ENCODE results near the gene HMGCS1. TPM values are rescaled to one million over a fixed set of nuclear protein-coding genes. Genes with fewer than 3 reads are reported as not detected.

Gene HMGCS1
- total RNA-seq, 4 donors from 2014 or later: 3.8 to 113 (median 25.4) TPM

GRCh38 chr5:43279548-43280274 lies 33.5 kb downstream of the HMGCS1 start:
- Histone ChIP-seq H3K4me3 (no peak overlapping the region), H3K27ac (no peak overlapping the region), H3K36me3 (no peaks in the 10 kb centered on the region), H3K27me3 (no peaks in the 10 kb centered on the region), H3K9me3 (no peaks in the 10 kb centered on the region), H3K4me1 (no peaks in the 10 kb centered on the region)
- TF ChIP-seq POLR2A (IDR thresholded peaks at IDR 0.05) (no peak), CTCF (IDR thresholded peaks at IDR 0.05) (no peak)
- intact Hi-C loops (cut with DNase I; ENCODE audit: low total_unique reads): no loop called here
- DNase-seq: no peak

GRCh38 chr5:43275391-43275790 lies 37.8 kb downstream of the HMGCS1 start:
- TF ChIP-seq POLR2A (IDR thresholded peaks at IDR 0.05): no peak
- TF ChIP-seq CTCF (IDR thresholded peaks at IDR 0.05): no peak
- no peaks in the 10 kb centered on the region for H3K9me3 ChIP-seq
- no peaks in the 10 kb centered on the region for H3K36me3 ChIP-seq
- no peaks in the 10 kb centered on the region for H3K27me3 ChIP-seq
- intact Hi-C loops (cut with DNase I; ENCODE audit: low total_unique reads): no loop called here
- H3K4me3 ChIP-seq: no peak overlapping the region
- DNase-seq: no peak
- no peak overlapping the region for H3K27ac ChIP-seq
- no peaks in the 10 kb centered on the region for H3K4me1 ChIP-seq

GRCh38 chr5:43274435-43275114 lies 38.6 kb downstream of the HMGCS1 start:
- H3K4me1 ChIP-seq: no peaks in the 10 kb centered on the region
- no peak for DNase-seq
- H3K9me3 ChIP-seq: no peaks in the 10 kb centered on the region
- no peak for TF ChIP-seq POLR2A (IDR thresholded peaks at IDR 0.05)
- no peak for TF ChIP-seq CTCF (IDR thresholded peaks at IDR 0.05)
- H3K27me3 ChIP-seq: no peaks in the 10 kb centered on the region
- H3K4me3 ChIP-seq: no peak overlapping the region
- H3K27ac ChIP-seq: no peak overlapping the region
- intact Hi-C loops (cut with DNase I; ENCODE audit: low total_unique reads): no loop called here
- H3K36me3 ChIP-seq: no peaks in the 10 kb centered on the region

GRCh38 chr5:43273552-43273951 lies 39.7 kb downstream of the HMGCS1 start:
- no peak overlapping the region for H3K27ac ChIP-seq
- intact Hi-C loops (cut with DNase I; ENCODE audit: low total_unique reads): no loop called here
- H3K4me3 ChIP-seq: no peak overlapping the region
- no peaks in the 10 kb centered on the region for H3K9me3 ChIP-seq
- no peak for TF ChIP-seq POLR2A (IDR thresholded peaks at IDR 0.05)
- no peak for TF ChIP-seq CTCF (IDR thresholded peaks at IDR 0.05)
- no peaks in the 10 kb centered on the region for H3K4me1 ChIP-seq
- no peaks in the 10 kb centered on the region for H3K27me3 ChIP-seq
- no peaks in the 10 kb centered on the region for H3K36me3 ChIP-seq
- DNase-seq: no peak

- no peak overlapping the region for H3K4me3 ChIP-seq
- TF ChIP-seq POLR2A (IDR thresholded peaks at IDR 0.05): no peak
- H3K9me3 ChIP-seq: no peaks in the 10 kb centered on the region
- no peaks in the 10 kb centered on the region for H3K27me3 ChIP-seq
- no peaks in the 10 kb centered on the region for H3K4me1 ChIP-seq
- H3K36me3 ChIP-seq: no peaks in the 10 kb centered on the region
- no peak for DNase-seq
- intact Hi-C loops (cut with DNase I; ENCODE audit: low total_unique reads): no loop called here
- no peak overlapping the region for H3K27ac ChIP-seq
These were observed 42.6 kb downstream of the HMGCS1 start for GRCh38 chr5:43270645-43271044.

Measured in uterus (tissue), 4 donors.